GM12878 (cell line): ENCODE data around the gene SMARCA4. TPM values are rescaled to one million over a fixed set of nuclear protein-coding genes. Genes with fewer than 3 reads are reported as not detected.
A peak's percentile ranks its signal among the peaks of the same experiment; 100 is the strongest.

Source experiments
- ATAC-seq: fragments of 200-7000 bp; cut with Tn5 transposase; 3 replicates; pipeline ENCODE4 v1.9.1; 2020; ENCODE audit warnings: mild to moderate bottlenecking, moderate library complexity
- BruUV-seq: library from RNA; stranded (reverse); fragments of 400-500 nt; replicated peaks from 2 replicates; lab custom pipeline; 2021; lab: Mats Ljungman, UMichigan
- CTCF ChIA-PET: fragments of 300-600 bp; sonication (Branson Sonifier 250); formaldehyde crosslinking; extraction: SDS; loops from one replicate; lab custom pipeline; 2021; ENCODE audit warnings: inconsistent platforms; lab: Yijun Ruan, JAX
- POLR2A ChIA-PET: fragments of 350-600 bp; formaldehyde crosslinking; extraction: SDS; loops from one replicate; lab custom pipeline; 2021; ENCODE audit warnings: inconsistent platforms; lab: Charles Lee
- RAD21 ChIA-PET: fragments of 300-600 bp; sonication (Branson Sonifier 250); formaldehyde crosslinking; loops from one replicate; lab custom pipeline; 2023; ENCODE audit warnings: antibody characterized with exemption; ENCODE audit not compliant: unreplicated experiment; lab: Charles Lee
- SMC1A ChIA-PET: fragments of 300-600 bp; sonication (Branson Sonifier 250); formaldehyde crosslinking; loops from one replicate; lab custom pipeline; 2023; ENCODE audit not compliant: unreplicated experiment, uncharacterized antibody; lab: Charles Lee
- DNase-seq: peaks from one replicate; pipeline ENCODE4 v3.0.0-alpha.2; 2011; ENCODE audit warnings: low read depth, low spot score
- FAIRE-seq: peaks from 3 replicates; lab custom pipeline; 2011; peaks lifted over from hg19 to GRCh38; lab: Jason Lieb, UNC
- H2AFZ ChIP-seq: 2 replicates; pipeline ENCODE4 v1.6.0; 2011; ENCODE audit warnings: low read depth, low read length, control low read depth; ENCODE audit not compliant: control insufficient read depth
- H3K27ac ChIP-seq: 2 replicates; pipeline ENCODE4 v1.5.1; 2011; ENCODE audit warnings: control low read depth; ENCODE audit not compliant: control insufficient read depth, insufficient read depth
- H3K27me3 ChIP-seq, 2 experiments: replicated peaks in 1 of 2; 2 replicates each; pipeline versions ENCODE4 v1.6.0 to v1.6.1; 2011; ENCODE audit warnings: low read length in 1 of 2; ENCODE audit not compliant: control insufficient read depth in 2 of 2, insufficient read depth in 2 of 2
- H3K36me3 ChIP-seq, 2 experiments: 2 replicates each; pipeline ENCODE4 v1.5.1; 2011; ENCODE audit warnings: low read length in 1 of 2; ENCODE audit not compliant: control insufficient read depth in 2 of 2, insufficient read depth in 2 of 2
- H3K4me1 ChIP-seq: 2 replicates; pipeline ENCODE4 v1.6.1; 2011; ENCODE audit warnings: mild to moderate bottlenecking, low read length, moderate library complexity, mixed read lengths; ENCODE audit not compliant: control insufficient read depth, insufficient read depth
- H3K4me2 ChIP-seq: 2 replicates; pipeline ENCODE4 v1.6.0; 2011; ENCODE audit warnings: control low read depth; ENCODE audit not compliant: control insufficient read depth, insufficient read depth
- H3K4me3 ChIP-seq: fragments of 200-600 bp; sonication (generic); 2 replicates; pipeline ENCODE4 v1.5.1; 2016
- H3K79me2 ChIP-seq: 2 replicates; pipeline ENCODE4 v1.6.0; 2011; ENCODE audit warnings: low read length; ENCODE audit not compliant: control insufficient read depth, insufficient read depth
- H3K9ac ChIP-seq: 2 replicates; pipeline ENCODE4 v1.8.0; 2011; ENCODE audit warnings: low read length, control low read depth, mixed read lengths; ENCODE audit not compliant: control insufficient read depth, insufficient read depth
- H3K9me3 ChIP-seq: replicated peaks from 3 replicates; pipeline ENCODE4 v1.5.1; 2011; ENCODE audit warnings: mild to moderate bottlenecking, low read length; ENCODE audit not compliant: control insufficient read depth, insufficient read depth
- H4K20me1 ChIP-seq: 2 replicates; pipeline ENCODE4 v1.6.0; 2011; ENCODE audit not compliant: control insufficient read depth, insufficient read depth
- DPF2 ChIP-seq: fragments of 450-650 bp; IDR thresholded peaks from 2 replicates; pipeline ENCODE4 v1.6.1; 2017; ENCODE audit warnings: mild to moderate bottlenecking
- ELK1 ChIP-seq: IDR thresholded peaks from 2 replicates; pipeline ENCODE4 v1.6.1; 2012; ENCODE audit warnings: low read depth, low read length, improper control_type of control experiment
- HDAC2 ChIP-seq: fragments of 200-600 bp; sonication (generic); IDR thresholded peaks from 2 replicates; pipeline ENCODE4 v1.6.1; 2017
- HDAC6 ChIP-seq: fragments of 200-600 bp; sonication (generic); IDR thresholded peaks from one replicate; pipeline ENCODE4 v1.8.0; 2017; ENCODE audit warnings: antibody characterized with exemption; ENCODE audit not compliant: unreplicated experiment
- KLF5 ChIP-seq: fragments of 450-650 bp; IDR thresholded peaks from 2 replicates; pipeline ENCODE4 v1.6.1; 2014; ENCODE audit warnings: mild to moderate bottlenecking; ENCODE audit not compliant: partially characterized antibody
- RCOR1 ChIP-seq: conservative IDR thresholded peaks from 2 replicates; pipeline ENCODE4 v1.6.1; 2012; ENCODE audit warnings: low read depth, low read length, improper control_type of control experiment
- SUPT20H ChIP-seq: IDR thresholded peaks from 2 replicates; pipeline ENCODE4 v1.6.1; 2011; ENCODE audit warnings: low read depth, mild to moderate bottlenecking, low read length, moderate library complexity, borderline replicate concordance; ENCODE audit not compliant: control insufficient read depth
- ZNF207 ChIP-seq: fragments of 450-650 bp; IDR thresholded peaks from 2 replicates; pipeline ENCODE4 v1.6.1; 2014; ENCODE audit warnings: antibody characterized with exemption, mild to moderate bottlenecking, borderline replicate concordance
- WGBS: methylation state at CpG from one replicate; pipeline ENCODE4 v1.1.6; 2016; ENCODE audit warnings: low lambda C conversion rate; ENCODE audit not compliant: insufficient replicate concordance, insufficient coverage; ENCODE audit errors: missing lambda C conversion rate; 5-methylcytosine and 5-hydroxymethylcytosine counted together
- in situ Hi-C: fragments of 300-500 bp; cut with MboI; formaldehyde crosslinking; loops from 9 replicates; pipeline ENCODE4 v1.14.3; 2018; ENCODE audit warnings: mixed read lengths
- intact Hi-C: fragments of 100-400 bp; cut with micrococcal nuclease; formaldehyde crosslinking; loops from one replicate; pipeline ENCODE4 v1.14.2; 2022; ENCODE audit not compliant: unreplicated experiment
- polyA plus RNA-seq, 11 experiments: library from polyadenylated mRNA; depleted of rRNA in 4 of 11; unstranded in 6 of 11; stranded (reverse) in 5 of 11; fragments of >200 nt; fragmentation: Nextera tagmentation in 4 of 11; fragmentation: Illumina TruSeq in 1 of 11; extraction: Ambion mirVana in 4 of 11; extraction: Trizol in 1 of 11; gene quantifications; 1 replicate in 1 of 11; 2 replicates in 10 of 11; pipeline versions ENCODE4 v1.2.1 to v1.2.3, GENCODE V29; 2011 to 2016; ENCODE audit warnings: inconsistent platforms in 2 of 11, missing spikeins in 2 of 11, low read depth in 1 of 11
- total RNA-seq, 4 experiments: library from RNA; depleted of rRNA in 3 of 4; stranded (reverse); fragments of >200 nt in 3 of 4; fragmentation: Illumina TruSeq in 1 of 4; extraction: Trizol in 1 of 4; gene quantifications; 2 replicates each; pipeline versions ENCODE4 v1.2.1 to v1.2.3, GENCODE V29; 2013 to 2021

Gene SMARCA4
- total and polyA plus RNA-seq, 10 of the 15 experiments (the other 5 are each of a cell fraction or from before 2014, with no cell fraction given): 22.4 to 175 (median 57.4) TPM

GRCh38 chr19:10929402-10929794, 31.4 kb upstream of the SMARCA4 start:
- FAIRE-seq (no peak), ATAC-seq (no peak), DNase-seq (no peak)
- intact Hi-C loops (loop anchor here (2.0 kb wide), 1 partner anchor 51 kb away; no protein-coding TSS in a partner anchor), in situ Hi-C loops (no loop called here)
- Histone ChIP-seq H3K4me3 (peak overlapping the region; percentile 89), H4K20me1 (no peaks in the 10 kb centered on the region), H3K9ac (peak overlapping the region; percentile 36), H3K27me3 (no peaks in the 10 kb centered on the region), H3K4me2 (peak overlapping the region; percentile 92), H2AFZ (peak overlapping the region; percentile 68; the same call in 1 of the 2 replicates), H3K27ac (peak overlapping the region; percentile 46; the same call in 1 of the 2 replicates), H3K9me3 (no peaks in the 10 kb centered on the region), H3K4me1 (peaks cover 7% of the 10 kb centered on the region), H3K79me2 (peaks cover 26% of the 10 kb centered on the region), H3K36me3 (no peaks in the 10 kb centered on the region; a peak in 1 of 4 replicates)
- BruUV-seq: no TSS peak
- ChIA-PET POLR2A (interaction anchor here (0.6 to 1.3 kb wide), 7 partner anchors 14 to 160 kb away, joined by 3 to 6 read pairs (median 4); partner anchors contain the start of gene LDLR), RAD21 (interaction anchor here (0.6 to 2.5 kb wide), 8 partner anchors 9 to 578 kb away, joined by 3 to 9 read pairs (median 3); no protein-coding TSS in a partner anchor), CTCF (interaction anchor here (0.6 to 1.9 kb wide), 6 partner anchors 12 to 212 kb away, joined by 3 to 11 read pairs (median 6); no protein-coding TSS in a partner anchor), SMC1A (interaction anchor here (1.1 to 2.4 kb wide), 3 partner anchors 13 to 71 kb away, joined by 3 to 7 read pairs (median 4); no protein-coding TSS in a partner anchor)
- TF ChIP-seq RCOR1 (no peak), HDAC6 (no peak), KLF5 (no peak), SUPT20H (no peak), ELK1 (no peak), DPF2 (no peak), HDAC2 (no peak), ZNF207 (no peak)
- 1% methylated on average over 27 of the region's 27 CpGs for WGBS
